Activated CD4-positive, alpha-beta T cell treated with anti-CD3 and anti-CD28 coated beads, Interleukin-2, Interleukin-4, amounts not matched to agents 100 ng/mL and 50 ng/mL, durations not matched to agents 16 hours and 8 hours (primary cell): ENCODE results near the gene TACR2.

Source experiments
- DNase-seq: peaks from one replicate; pipeline ENCODE4 v3.0.0-alpha.2; 2020; ENCODE audit warnings: low spot score

TACR2 gene

DNA sequence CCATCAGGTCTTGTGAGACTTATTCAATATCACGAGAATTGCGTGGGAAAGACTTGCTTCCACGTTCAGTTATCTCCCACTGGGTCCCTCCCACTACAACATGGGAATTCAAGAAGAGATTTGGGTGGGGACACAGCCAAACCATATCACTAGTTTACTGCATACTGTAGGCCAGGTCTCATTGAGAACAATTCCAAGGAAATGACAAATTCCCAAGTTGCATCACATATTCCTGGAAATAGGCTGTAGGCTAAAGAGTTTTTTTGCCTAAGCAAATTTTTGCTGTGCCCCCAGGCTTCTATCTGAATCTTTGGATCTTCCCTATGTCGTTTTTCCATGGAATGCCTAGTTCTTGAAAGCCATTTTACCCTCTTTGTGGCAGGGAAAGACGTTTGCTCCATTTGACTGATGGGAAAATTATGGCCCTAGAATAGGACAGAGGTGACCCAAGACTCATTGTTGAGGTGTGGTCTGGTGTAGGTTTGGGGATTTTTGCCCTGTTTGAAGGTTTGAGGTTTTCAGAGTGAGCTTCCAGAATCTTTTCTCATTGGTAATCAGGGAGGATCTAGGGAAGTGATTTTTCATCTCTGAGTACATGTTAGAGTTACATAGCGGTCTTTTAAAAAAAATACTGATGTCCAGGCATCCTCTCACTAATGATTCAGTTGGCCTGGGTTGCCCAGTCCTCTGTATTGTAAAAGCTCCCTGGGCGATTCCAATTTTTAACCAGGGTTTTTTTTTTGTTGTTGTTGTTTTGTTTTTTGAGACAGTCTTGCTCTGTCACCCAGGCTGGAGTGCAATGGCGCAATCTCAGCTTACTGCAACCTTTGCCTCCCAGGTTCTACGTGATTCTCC, 44.4 kb downstream of the TACR2 start:
- no peak for DNase-seq

DNA sequence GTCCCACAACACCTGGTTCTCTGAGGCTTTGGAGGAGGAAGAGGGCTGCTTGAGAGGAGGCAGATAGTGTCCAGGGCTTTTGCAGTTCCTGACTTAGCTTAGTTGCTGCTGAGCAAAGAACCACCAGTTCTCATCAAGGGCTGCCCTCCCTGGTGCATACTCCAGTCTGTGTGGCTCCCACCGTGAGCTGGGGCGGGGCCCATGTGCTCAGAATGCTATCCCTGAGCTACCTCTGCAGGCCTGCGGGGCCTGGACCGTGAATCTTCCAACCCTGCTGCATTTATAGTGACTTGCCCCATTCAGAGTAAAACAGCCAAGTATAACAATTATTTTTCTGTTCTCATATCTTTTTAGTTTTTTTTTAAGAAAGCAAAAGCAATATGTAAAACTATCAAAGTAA, 49.2 kb downstream of the TACR2 start:
- no peak for DNase-seq

DNA sequence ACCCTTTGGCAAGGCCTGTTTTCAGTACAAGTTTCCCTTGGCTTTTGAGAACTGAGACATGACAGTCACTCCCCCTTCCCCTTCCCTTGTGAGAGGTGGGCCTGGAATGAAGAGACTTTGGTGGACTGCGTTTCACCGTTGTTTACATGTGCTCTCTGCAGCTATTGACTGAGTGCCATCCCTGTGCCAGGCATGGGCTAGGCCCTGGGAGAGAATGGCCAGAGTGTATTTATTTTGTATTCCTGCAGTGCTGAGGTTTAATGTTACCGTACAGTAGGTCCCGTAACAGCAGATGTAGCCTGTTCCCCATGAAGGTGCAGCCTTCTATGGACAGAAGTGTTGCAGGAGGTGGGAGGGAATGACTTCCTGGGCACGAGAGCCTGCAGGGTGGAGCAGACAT, 50.0 kb downstream of the TACR2 start:
- no peak for DNase-seq

GRCh38 chr10:69364232-69364940, 52.3 kb downstream of the TACR2 start:
- DNase-seq: no peak

DNA sequence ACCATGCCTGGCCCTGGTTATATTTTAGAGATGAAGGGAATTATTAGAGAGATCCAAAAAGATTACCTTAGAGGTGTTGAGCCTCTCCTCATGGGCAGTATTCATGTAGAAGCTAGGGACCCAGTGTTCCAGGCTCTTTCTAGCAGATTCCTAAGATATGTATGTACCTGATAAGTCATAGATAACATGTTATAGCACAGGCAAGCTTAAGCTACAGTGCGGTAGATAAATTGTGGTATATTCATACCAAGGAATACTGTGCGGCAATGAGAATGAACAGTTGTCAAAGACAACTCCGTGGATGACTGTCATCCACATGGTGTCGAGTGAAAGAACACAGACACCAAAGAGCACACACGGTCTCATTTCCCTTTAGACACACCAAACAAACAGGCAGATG, 53.1 kb downstream of the TACR2 start:
- DNase-seq: no peak

GRCh38 chr10:69362471-69362954, 54.2 kb downstream of the TACR2 start:
- DNase-seq: no peak

- no peak for DNase-seq
Measured at GRCh38 chr10:69361303-69361614, 55.5 kb downstream of the TACR2 start.

- no peak for DNase-seq
Measured at GRCh38 chr10:69360485-69361302, 56.0 kb downstream of the TACR2 start.

DNA sequence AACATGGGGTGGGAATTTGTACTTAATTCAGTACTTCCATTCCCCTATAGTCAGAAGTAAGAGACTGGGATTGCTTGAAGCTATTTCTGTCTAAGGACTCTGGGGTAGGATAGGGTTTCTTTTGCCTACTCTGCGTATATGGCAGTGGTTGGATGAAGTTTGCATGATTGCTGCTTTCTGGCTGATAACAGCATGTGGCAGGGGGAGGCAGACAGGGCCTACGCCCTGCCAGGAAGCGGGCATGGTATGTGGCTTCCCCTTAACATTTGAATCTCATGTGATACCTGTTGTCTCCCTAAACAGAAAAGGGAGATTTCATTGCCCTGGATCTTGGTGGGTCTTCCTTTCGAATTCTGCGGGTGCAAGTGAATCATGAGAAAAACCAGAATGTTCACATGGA, 57.1 kb downstream of the TACR2 start:
- DNase-seq: no peak

DNA sequence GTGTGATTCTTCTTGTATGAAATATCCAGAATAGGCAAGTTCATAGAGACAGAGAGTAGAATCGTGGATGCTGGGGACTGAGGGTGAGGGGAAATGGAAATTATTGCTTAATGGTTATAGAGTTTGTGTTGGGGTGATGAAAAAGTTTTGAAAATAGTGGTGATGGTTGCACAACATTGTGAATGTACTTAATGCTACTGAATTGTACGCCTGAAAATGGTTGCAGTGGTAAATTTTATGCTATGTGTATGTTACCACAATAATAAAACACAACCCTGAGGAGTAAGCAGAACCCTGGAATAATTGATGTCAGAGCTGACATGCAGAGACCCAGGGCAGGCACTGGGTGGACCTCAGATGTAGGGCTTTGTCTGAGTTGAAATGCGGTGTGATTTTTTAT, 57.6 kb downstream of the TACR2 start:
- no peak for DNase-seq

GRCh38 chr10:69358148-69358795, 58.4 kb downstream of the TACR2 start:
- no peak for DNase-seq

- DNase-seq: no peak
Measured at GRCh38 chr10:69356187-69356586, 60.5 kb downstream of the TACR2 start.

DNA sequence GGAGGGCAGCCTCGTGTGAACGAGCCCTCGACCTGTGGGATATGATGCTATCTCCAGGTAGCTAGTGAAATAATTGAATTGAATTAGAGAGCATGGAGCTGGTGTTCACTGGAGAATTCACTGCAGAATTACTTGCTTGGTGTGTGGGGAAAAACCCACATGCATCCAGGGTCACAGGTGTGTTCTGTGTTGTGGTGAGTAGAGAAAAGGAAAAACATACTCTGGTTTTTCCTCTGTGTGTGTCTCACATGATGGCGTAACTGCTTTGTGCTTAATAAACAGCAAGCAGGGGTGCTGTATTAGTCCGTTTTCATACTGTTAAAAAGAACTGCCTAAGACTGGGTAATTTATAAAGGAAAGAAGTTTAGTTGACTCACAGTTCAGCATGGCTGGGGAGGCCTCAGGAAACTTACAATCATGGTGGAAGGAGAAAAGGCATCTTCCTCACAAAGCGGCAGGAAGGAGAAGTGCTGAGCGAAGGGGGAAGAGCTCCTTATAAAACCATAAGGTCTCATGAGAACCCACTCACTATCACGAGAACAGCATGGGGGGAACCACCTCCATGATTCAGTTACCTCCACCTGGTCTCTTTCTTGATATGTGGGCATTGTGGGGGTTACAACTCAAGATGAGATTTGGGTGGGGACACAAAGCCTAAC, 62.6 kb downstream of the TACR2 start:
- no peak for DNase-seq
